GM21381 (cell line): Measurements from ENCODE around the gene RNF13.

Source experiments
- ATAC-seq: cut with Tn5 transposase; IDR thresholded peaks from one replicate; pipeline ENCODE4 v1.9.1; 2021; ENCODE audit warnings: mild to moderate bottlenecking, moderate library complexity; ENCODE audit not compliant: unreplicated experiment

RNF13 gene, protein sequence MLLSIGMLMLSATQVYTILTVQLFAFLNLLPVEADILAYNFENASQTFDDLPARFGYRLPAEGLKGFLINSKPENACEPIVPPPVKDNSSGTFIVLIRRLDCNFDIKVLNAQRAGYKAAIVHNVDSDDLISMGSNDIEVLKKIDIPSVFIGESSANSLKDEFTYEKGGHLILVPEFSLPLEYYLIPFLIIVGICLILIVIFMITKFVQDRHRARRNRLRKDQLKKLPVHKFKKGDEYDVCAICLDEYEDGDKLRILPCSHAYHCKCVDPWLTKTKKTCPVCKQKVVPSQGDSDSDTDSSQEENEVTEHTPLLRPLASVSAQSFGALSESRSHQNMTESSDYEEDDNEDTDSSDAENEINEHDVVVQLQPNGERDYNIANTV

DNA sequence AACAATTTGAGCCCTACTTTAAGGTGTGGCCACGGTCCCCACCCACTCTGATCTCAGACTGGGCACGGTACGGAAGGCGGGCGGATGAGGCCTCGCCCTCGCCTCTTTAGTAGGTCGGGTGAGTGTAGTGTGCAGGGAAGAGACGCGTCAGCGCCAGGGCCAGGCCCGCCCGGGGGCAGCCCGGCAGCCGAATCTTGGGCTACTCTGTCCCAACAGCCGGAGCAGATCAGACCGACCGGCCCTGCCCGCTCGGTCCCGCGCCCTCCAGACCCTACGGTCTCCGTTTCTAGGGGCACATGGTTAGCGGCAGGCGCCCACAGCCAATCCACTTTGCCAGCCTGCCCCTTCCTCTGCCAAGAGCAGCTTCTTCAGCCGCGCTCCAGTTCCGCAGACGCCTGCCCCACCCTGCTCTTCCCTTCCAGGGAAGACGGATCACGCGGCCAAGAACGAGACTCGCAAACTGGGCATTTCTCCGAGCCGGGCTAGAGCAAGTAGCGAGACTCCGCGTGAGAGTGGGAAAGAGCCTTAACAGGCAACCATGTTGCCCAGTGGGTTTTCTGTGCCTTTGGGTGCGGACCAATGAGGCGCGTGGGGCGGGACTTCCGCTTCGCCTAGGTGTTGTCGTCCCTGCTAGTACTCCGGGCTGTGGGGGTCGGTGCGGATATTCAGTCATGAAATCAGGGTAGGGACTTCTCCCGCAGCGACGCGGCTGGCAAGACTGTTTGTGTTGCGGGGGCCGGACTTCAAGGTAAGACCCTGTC lies at the start of gene RNF13:
Gene RNF13, plus strand, starts transcription at position 610 of the 761 bp plus-strand sequence. CDS start 32,812 bp downstream, outside the sequence.
- peak; percentile 91 for ATAC-seq

DNA sequence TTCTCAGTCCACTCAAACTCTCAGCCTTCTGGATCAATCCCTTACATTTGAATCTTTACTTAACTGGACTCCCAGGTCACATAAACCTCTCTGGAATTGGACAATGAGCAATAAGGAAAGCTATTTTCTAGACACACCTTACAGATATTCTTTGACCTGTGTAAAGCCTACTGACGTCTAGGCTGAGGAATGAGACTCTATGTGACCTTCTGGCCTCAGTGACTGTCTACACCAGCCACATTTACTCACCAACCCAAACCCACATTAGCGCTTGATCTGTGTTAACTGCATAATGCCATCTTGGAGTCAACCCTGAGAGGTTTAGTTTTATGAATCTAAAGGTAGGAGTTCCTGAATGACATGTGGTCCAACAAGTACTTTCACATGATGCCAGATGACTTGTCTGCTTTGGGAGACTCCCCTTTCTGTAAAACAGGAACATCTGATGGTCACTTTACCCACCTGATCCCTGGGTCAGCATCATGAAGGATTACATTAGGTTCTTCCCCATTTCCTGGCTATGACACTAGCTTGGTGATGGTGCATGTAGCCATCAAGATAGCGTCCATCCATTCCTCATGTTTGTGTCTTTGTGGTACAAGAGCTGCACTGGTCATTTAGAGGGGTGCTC lies 49.3 kb upstream of the RNF13 start:
- no peak for ATAC-seq

DNA sequence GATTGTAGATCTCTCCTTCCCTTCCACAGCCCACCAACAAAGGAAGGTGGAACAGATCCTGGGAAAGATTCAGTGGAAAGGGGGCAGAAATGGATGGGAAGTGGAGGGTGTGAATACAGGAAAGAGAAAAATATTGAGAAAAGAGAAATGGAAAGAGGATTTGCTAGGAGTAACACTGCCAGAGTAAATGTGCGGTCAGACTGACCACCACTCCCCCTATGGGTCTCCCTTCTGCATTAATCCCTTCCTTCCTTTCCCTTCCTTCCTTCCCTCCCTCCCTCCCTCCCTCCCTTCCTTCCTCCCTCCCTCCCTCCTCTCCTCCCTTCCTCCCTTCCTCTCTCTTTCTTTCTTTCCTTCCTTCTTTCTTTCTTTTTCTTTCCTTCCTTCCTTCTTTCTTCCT lies 48.7 kb upstream of the RNF13 start:
- ATAC-seq = no peak

DNA sequence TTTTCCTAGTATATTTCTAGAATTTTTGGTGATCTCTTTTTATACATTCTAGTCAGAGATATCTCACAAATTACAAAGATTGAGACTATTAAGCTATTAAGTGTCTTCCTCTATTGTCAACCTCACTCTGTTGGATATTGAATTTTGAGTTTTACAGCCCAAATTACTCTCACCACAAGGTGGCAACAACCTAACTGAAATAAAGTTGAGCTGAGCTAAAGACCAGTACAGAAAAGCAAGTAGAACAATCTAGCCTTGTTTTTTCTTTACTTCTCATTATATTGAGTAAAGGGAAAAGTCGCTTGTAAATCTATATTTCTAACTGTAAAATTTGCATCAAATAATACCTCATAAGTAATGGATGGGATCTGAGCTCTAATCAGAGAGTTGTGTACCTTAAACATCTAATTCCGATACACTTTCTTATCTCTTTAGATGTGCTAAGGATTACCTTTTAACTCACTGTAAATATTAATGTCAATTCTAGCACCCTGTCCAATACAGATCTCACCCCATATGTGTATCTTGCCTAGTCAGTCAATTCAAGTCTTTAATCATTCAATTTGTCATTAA lies 47.2 kb upstream of the RNF13 start:
- ATAC-seq = no peak

DNA sequence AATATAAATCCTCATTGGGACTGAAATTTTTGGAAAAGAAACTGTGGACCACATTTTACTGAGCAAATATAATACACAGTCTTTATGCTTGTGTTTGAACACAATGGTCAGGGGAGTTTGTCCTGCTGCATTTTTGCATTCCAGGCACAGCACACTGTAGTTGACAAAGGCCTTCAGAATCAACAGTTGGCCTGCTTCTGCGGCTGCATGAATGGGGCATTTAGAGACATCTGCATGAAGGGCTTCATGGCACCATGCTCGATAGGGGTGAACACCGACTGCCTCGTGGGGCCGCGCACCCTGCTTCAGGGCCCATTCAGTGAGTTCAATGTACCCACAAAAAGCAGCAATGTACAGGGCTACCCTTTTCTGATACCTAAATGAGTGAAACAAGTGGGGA lies 45.3 kb upstream of the RNF13 start:
- no peak for ATAC-seq

DNA sequence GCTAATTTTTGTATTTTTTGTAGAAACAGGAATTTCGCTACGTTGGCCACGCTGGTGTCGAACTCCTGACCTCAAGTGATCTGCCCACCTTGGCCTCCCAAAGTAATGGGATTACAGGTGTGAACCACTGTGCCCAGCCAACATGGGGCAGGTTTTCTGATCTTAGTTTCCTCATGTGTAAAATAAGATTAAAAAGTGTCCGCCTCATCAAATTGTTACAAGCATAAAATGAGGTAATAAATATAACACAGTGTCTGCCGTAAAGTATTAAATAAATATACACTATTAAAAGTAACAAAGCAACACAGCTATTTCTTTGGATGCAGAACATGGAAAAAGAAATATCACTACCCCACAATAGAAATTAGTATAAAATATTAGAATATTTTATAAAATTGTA lies 44.3 kb upstream of the RNF13 start:
- no peak for ATAC-seq

DNA sequence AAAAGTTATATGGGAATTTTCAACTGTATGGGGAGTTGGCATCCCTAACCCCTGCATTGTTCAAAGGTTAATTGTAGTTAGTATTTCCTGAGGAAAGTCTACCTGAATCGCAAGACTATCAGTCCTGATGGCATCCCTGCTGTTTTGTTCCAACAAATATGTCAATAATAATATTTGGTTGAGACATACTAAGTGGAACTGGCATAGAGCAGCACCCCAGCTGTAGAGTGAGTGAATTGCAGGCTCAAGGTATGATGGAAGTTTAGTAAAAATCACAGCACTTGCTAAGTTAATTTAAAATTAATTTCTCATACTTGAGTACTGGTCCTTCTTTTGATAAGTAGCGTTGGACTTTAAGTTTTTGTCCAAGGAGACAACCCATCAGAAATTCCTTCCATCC lies 42.8 kb upstream of the RNF13 start:
- no peak for ATAC-seq

DNA sequence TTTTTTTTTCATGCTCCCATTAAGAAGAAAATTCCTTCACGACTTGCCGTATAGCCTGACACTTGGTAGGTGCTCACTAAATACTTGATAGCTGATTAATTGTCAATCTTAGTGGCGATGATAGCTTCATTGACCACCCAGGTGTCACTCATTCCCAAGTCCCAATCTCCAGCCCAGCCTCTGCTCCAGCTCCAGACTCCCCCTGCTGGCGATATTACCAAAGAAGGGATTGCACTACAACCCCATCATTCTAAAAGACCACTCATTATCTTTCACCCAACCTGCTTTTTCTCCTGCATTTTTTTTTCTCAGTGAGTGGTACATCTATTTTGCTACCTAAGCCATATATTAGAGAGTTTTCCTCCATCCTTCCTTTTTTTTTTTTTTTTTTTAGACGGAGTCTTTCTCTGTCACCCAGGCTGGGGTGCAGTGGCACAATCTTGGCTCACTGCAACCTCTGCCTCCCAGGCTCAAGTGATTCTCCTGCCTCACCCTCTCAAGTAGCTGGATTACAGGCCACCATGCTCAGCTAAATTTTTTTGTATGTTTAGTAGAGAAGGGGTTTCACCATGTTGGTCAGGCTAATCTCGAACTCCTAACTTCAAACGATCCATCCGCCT lies 41.3 kb upstream of the RNF13 start:
- ATAC-seq = no peak

DNA sequence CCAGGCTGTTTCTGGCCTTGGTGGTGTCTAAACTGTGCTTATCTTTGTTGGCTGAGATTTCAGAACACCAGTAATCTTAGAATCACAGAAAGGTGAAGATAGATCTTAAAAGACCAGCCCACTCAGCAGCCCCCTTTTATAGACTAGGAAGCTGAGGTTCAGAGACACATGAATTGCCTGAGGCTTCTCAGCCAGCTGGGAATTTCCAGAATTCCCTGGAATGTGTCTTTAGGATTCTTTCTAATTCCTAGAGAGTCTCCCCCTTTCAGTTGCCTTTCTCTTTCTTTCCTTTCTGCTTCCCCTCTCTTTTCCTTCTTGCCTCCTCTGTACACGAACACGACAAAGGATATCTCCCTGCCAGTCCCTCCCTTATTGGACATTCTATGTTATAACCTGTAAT lies 40.2 kb upstream of the RNF13 start:
- no peak for ATAC-seq

DNA sequence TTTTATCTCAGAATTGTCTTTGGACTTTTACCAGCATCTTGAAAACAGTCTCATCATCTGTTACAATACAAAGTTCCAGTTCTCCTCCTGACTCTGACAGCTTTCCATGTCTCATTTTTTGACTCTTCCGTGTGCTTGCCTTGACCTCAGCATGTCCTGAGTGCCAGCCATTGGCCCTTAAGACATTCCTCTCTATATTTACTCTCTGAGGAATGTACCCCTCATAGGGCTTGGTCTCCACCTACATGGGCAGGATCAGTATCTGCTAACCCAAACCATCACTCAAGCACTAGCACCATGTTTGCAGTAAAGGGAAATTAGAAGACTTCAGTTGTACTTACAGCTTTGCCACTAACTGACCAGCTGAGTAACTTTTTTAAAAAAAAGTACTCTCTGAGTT lies 36.8 kb upstream of the RNF13 start:
- ATAC-seq = no peak

DNA sequence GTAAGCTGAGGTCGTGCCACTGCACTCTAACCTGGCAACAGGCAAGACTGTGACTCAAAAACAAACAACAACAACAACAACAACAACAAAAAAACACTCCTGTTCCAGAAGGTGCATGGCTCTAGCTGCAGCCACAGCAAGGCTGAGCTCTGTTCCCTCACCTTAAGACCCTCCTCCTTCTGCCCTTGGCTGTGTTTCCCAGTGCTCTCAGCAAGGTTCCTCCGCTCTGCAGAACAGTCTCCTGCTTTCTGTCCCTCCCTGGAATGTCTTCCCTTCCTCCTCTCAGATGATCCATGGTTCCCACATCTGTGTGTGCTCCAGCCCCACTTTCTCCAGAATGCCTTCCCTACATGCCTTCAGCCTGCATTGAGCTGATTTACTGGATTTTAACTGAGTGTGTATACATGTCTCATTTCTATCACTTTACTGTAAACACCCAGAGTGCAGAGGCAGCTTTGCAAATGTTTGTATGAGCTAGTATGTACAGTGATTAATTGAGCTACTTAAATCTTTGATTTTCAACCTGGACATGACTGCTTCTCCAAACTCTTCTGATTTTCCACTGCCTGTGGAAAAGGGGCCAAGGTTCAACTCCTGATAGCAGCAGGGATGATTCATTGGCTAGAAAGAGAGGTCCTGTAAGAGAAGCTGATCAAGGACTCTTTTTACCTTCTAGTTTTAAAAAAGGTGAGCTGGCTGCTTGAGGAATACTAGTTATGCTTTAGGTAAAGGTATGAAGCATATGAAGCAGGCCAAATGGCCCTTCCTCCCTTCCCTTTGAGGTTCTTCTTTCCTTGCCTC lies 35.4 kb upstream of the RNF13 start:
- no peak for ATAC-seq

DNA sequence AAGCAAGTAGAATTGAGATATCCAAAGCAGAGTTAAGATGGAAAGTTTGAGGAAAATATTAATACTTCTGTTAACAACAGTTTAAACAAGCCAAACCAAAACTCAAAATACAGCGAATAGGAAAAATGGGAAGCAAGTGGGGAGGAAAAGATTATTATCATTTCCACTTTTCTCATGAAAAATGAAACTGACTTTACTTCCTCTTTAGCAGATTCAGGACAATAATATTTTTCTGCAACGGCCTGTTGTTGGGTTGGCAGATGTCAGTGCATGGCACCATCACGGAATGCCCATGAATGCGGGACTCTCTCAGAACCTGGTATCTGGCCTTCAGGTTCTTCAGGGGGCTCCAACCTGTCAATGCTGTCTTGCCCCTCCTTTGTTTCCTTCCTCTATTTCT lies 31.8 kb upstream of the RNF13 start:
- no peak for ATAC-seq

DNA sequence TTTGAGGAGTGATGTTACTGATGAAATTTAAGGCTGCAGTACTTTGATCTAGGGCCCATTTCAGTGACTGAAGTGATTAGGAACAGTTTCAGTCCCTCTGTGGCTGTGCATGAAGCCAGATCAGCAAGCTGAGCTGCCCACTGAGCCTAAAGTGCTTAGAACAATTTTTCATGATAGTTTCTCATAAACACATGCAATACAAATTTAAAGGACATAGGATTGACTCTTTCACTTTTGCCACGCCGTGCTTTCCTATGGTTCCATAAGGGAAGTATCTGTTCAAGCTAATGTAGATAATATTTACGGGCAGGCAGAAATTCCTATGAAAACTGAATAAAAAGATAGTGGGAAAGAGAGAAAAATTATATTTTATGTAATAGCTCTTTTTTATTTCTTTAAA lies 31.3 kb upstream of the RNF13 start:
- ATAC-seq = no peak

DNA sequence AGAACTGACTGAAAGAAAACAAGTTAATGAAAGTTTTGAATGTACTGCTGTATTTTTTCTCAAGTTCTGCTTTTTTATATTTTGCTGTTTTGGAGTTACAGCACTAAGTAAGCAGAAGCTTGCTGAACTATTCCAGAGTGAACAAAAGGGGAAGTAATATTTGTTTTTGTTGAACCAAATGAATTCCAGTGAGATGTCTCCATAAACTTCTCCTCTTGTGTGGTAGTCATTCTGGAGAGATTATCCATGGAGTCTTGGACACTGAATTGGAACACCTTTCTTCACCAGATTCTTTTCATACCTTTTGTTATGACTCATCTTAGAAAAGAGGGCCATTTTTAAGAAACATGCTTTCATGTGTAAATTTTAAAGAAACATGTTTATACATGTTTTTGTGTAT lies 29.4 kb upstream of the RNF13 start:
- ATAC-seq = no peak

DNA sequence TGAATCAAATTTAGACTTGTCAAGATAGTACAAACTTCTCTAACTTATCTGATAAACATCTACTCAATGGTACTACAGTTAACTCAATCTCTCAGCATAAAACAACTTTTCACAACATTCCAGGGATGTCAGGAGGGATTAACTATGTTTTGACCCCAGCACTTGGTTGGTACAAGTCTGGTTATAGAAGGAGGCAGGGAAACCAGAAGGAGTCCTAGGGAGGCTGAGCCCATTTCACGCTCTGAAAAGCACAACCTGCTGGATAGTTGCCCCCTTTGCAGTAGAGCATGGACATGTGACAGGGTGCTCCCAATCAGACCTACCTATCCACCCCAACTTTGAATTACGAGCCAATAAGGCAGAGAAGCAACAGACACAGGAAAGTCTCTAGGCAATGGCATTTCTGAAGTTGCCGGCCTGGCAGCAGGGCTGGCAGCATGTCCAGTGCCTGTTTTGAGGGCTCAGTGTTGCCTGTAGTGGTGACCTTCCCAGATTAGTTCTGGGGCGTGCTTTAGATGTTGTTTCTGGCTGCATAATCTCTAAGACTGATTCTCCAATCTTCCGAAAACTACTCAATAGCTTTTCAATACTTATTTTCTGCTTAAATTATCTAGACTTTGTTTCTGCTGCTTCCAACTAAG lies 28.8 kb upstream of the RNF13 start:
- ATAC-seq = no peak

DNA sequence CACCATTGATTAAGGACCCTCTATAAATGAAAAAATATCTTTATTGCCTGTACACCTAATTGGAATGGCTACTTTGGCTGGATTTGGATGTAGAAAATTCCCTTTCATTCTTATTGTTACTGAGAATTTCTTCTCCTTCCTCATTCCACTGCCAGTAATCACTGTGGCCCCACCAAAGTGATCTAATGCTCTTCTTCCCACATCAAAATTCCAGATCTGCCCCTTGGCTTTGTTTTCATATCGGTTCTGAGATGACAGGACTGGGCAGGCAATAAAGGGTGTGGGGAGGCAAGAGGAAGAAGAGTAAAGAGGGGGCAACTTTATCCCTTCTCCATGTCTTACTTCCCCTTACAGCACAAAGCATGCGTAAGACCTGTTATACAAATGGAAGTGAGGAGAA lies 22.7 kb upstream of the RNF13 start:
- ATAC-seq = no peak

DNA sequence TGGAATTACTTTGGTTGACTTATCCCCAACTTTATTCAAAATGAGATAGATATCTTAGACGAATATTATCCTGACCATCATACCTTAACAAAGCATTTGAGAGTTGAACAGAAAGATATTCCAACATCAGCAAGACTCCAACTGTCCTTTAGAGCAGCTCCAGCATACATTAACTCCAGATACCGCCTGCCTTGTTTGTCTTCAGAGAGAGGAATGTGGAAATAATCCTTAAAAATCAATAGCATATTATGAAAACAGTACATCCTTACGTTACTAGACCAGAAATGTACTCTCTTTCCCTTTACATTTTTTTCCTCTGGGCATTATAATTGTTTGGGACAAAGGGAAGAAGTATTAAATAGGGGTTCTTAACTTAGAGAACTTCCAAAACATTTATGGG lies 22.3 kb upstream of the RNF13 start:
- no peak for ATAC-seq

DNA sequence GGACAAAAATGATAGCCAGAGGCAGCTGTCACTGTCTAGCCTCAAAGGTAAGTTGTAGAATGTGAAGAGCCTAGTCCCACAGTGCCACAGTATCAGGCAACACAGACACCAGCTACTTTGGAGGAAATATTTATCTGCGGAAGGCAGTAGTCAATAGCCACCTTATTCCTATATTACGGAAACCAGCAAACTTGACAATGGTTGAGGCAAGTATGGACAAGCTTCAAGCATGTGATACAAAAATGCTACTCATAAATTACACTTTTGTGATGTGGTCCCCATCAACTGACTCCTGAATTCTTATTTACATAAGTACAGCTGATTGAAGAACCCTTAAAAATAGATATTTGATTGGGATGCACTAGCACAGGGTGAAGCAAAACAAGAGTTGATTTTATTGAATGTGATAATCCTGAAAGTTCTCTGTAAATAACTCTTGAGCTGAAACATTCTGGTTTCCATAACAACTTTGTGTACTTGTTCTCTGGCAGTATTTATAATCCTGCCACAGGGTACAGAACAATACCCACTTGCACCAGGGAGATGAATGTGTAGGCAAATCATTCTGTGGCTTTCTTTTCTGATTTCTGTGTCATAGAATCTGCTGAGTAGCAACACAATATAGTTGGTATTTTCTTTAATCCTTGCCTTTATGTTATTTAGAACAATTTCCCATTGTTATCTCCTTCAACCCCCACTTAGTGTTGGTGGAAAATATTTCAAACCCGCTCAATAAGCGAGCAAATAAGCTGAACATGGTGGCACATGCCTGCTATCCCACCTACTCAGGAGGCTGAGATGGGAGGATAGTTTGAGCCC lies 20.4 kb upstream of the RNF13 start, which contains the start of gene ANKUB1:
Gene ANKUB1, minus strand, starts transcription at position 103 of the 819 bp plus-strand sequence. CDS start 188 bp downstream, outside the sequence.
- no peak for ATAC-seq

DNA sequence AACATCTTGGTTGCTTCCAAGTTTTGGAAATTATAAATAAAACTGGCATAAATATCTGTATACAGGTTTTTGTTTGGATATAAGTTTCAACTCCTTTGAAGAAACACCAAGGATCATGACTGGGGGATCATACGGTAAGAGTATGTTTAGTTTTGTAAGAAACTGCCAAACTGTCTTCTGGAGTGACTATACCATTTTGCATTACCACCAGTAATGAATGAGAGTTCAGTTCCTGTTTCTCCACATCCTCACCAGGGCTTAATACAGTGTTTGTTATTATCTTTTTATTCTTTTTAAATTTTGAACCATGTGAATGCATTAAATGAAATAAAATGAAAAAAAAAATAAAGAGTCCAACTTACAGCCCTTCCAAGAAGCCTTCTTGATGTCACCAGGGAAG lies 17.0 kb upstream of the RNF13 start:
- no peak for ATAC-seq
